GM18868 (cell line): ENCODE measurements around the gene TBC1D16.
"Not testable (repeated sequence)": the region's sequence is repeated elsewhere in the genome, so short reads cannot be mapped to it uniquely, and the experiment has no call there.

Experiments used
- ATAC-seq: cut with Tn5 transposase; IDR thresholded peaks from one replicate; pipeline ENCODE4 v1.9.1; 2021; ENCODE audit warnings: mild to moderate bottlenecking, moderate library complexity; ENCODE audit not compliant: unreplicated experiment

The TBC1D16 gene

GRCh38 chr17:79905832-79906231 is 129.8 kb downstream of the TBC1D16 start:
- no peak for ATAC-seq

- no peak for ATAC-seq
Measured at GRCh38 chr17:79904865-79905264, 130.8 kb downstream of the TBC1D16 start.

GRCh38 chr17:79902146-79902791 is 133.4 kb downstream of the TBC1D16 start:
- no peak for ATAC-seq

- ATAC-seq = no peak
Measured at GRCh38 chr17:79901131-79901530, 134.5 kb downstream of the TBC1D16 start.

GRCh38 chr17:79899584-79899983 is 136.1 kb downstream of the TBC1D16 start:
- no peak for ATAC-seq

GRCh38 chr17:79897243-79898063 is 138.2 kb downstream of the TBC1D16 start:
- no peak for ATAC-seq

GRCh38 chr17:79893457-79893856 is 142.2 kb downstream of the TBC1D16 start:
- not testable (repeated sequence) for ATAC-seq

GRCh38 chr17:79892457-79893241 is 143.0 kb downstream of the TBC1D16 start:
- ATAC-seq = no peak

- ATAC-seq = no peak
Measured at GRCh38 chr17:79891113-79891730, 144.4 kb downstream of the TBC1D16 start.

- ATAC-seq = no peak
Measured at GRCh38 chr17:79890706-79891105, 145.0 kb downstream of the TBC1D16 start.

GRCh38 chr17:79888811-79889634 is 146.6 kb downstream of the TBC1D16 start:
- ATAC-seq = no peak

GRCh38 chr17:79888009-79888540 is 147.6 kb downstream of the TBC1D16 start:
- ATAC-seq = no peak

GRCh38 chr17:79887451-79887991 is 148.2 kb downstream of the TBC1D16 start:
- ATAC-seq = no peak

- ATAC-seq = no peak
Measured at GRCh38 chr17:79883202-79883601, 152.5 kb downstream of the TBC1D16 start.
